NCI-H2107 treated with DMSO at 0.1 percent for 48 hours (cell line): ENCODE measurements around the gene ANKRD55.
"Not testable (repeated sequence)": the region's sequence is repeated elsewhere in the genome, so short reads cannot be mapped to it uniquely, and the experiment has no call there.

Source experiments
- DNase-seq: peaks from one replicate; lab custom pipeline; 2025; ENCODE audit not compliant: unreplicated experiment; lab: John Stamatoyannopoulos, UW

ANKRD55 gene

GRCh38 chr5:56211298-56211865 is 21.7 kb downstream of the ANKRD55 start:
- DNase-seq, result no peak

- no peak for DNase-seq
Observed at GRCh38 chr5:56208681-56209080, 24.4 kb downstream of the ANKRD55 start.

DNA sequence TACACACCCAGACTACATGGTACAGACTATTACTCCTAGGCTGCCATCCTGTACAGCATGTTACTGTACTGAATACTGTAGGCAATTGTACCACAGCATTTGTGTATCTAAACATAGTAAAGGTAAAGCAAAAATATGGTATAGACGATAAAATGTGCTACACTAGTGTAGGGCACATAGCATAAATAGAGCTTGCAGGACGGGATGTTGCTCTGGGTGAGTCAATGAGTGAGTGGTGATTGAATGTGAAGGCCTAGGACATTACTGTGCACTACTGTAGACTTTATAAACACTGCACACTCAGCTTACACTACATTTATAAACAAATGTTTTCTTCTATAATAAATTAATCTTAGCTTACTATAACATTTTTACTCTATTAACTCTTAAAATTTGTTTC is 25.6 kb downstream of the ANKRD55 start:
- DNase-seq, result no peak

- no peak for DNase-seq
Observed at GRCh38 chr5:56206126-56206910, 26.8 kb downstream of the ANKRD55 start.

- DNase-seq, result not testable (repeated sequence)
Observed at GRCh38 chr5:56203936-56204335, 29.2 kb downstream of the ANKRD55 start.

GRCh38 chr5:56202483-56202882 is 30.6 kb downstream of the ANKRD55 start:
- no peak for DNase-seq

GRCh38 chr5:56201762-56202261 is 31.3 kb downstream of the ANKRD55 start:
- not testable (repeated sequence) for DNase-seq

DNA sequence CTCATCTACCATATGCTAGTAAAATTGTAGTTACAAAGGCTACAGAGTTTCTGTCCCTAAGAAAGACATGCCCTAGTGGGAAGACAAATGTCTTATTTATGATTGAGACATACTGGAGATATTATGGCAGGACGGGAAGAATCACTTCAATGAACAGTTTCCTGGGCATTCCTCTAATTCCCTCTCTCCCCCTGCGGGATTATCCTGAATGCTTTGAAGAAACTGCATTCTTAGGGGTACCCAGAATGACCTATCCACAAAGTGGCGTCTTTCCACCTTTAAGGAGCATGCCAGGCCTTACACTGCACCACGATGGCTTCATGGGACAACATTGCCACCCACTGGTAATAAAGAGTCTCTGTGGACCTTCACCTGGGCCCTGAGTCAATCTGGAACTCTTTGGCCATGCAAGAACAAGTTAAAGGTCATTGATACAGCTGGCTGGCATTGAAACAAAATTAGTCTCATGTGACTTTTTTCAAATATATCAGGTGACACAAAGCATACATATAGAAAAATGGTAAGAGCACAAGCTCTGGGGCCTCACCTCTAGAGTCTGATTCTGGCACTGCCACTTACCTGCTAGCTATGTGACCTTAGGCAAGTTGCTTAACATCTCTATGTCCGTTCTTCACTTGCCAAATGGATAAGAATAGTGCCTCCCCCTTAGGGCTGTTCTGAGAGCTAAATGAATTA is 32.0 kb downstream of the ANKRD55 start:
- DNase-seq, result peak; percentile 13

DNA sequence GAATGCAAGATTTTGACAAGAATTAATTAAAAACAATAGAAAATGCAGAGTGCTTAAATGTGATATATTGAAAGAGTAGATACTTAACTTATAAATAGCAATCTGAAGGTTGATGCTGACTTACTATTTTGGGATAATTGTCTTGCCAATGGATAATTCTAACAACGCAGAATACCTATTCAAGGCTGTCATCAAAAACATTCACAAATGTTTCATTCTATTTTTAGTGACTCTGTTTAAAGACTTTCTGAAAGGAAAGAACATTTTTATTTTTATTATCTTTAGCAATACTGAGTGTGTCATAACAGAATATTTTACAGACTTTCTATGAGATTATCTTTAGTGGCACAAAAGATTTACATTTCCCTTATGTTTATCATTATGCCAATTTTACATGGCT is 38.1 kb downstream of the ANKRD55 start:
- DNase-seq, result no peak

DNA sequence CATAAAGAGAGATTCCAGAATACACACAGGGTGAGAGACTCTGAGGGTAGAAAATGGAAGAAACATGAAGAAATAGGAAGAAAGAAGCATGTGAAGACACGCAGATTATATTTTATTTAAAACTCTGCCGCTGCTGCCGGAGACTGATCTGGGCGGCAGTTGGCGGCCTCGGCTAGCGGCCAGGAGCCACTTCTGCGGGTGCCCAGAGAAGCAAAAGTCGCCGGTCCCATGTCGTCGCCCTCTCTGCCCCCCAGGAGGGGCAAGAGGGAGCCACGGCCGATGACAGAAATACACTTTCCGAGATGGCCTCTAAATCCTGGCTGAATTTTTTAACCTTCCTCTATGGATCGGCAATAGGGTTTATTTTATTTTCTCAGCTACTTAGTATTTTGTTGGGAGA is 40.9 kb downstream of the ANKRD55 start:
- no peak for DNase-seq

DNA sequence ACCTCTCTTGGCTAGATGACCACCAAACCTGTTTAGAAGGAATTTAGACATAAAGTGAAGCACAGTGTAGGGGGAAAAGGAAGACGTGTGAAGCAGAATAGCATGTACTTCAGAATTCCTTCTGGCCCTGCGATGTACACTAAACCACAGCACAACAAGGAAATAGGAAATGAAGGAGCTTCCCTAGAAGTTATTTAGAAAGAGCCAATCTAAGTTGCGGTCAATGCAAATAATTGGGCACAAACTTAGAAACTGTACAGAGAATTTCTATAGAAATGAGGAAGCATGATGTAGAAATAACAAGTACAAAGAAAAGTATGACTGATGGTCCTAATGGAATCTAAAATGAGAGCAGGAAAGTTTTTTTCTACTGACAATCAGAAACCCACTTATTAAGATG is 41.5 kb downstream of the ANKRD55 start:
- no peak for DNase-seq

- DNase-seq, result no peak
Observed at GRCh38 chr5:56190497-56190896, 42.6 kb downstream of the ANKRD55 start.

DNA sequence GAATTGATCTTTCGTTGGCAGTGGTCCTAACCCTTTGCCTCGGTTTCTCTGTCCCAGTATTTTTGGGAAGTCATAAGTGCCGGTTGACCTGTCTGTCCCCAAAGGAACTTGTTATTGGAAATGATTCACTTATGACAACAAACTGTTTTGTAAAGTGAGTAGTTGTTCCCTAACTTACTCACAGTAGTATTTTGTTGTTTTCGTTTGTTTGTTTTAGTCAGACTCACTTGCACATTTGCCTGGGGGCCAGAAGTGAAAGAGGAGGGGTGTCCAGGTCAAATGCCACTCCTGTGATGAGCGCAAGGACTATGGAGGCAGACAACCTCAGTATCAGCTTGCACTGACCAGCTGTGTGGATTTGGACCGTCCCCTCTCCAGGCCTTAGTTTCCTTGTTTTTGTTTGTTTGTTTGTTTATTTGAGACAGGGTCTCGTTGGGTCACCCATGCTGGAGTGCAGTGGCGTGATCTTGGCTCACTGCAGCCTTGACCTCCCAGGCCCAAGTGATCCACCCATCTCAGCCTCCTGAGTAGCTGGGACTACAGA is 47.3 kb downstream of the ANKRD55 start:
- DNase-seq, result no peak

DNA sequence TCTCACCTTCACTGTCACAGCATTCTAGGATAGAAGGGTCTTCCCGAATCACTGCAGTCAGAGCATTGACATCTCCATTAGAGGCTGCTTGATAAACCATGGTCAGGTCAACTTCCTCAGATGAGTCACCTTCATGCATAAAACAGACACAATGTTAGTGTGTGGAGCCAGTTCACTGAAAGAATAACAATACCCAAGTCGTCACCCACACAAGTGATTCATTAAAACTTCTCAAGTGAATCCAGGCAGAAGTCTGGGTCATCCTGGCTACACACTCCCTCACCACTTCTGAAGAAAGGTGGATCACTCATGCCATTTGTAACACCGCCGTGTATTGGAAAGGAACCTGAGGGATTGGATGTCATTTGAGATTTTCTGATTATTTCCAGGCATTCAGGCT is 49.6 kb downstream of the ANKRD55 start:
- no peak for DNase-seq

- no peak for DNase-seq
Observed at GRCh38 chr5:56179442-56179841, 53.7 kb downstream of the ANKRD55 start.

GRCh38 chr5:56178823-56179222 is 54.3 kb downstream of the ANKRD55 start:
- DNase-seq, result no peak

GRCh38 chr5:56176871-56177533 is 56.1 kb downstream of the ANKRD55 start:
- DNase-seq, result no peak

DNA sequence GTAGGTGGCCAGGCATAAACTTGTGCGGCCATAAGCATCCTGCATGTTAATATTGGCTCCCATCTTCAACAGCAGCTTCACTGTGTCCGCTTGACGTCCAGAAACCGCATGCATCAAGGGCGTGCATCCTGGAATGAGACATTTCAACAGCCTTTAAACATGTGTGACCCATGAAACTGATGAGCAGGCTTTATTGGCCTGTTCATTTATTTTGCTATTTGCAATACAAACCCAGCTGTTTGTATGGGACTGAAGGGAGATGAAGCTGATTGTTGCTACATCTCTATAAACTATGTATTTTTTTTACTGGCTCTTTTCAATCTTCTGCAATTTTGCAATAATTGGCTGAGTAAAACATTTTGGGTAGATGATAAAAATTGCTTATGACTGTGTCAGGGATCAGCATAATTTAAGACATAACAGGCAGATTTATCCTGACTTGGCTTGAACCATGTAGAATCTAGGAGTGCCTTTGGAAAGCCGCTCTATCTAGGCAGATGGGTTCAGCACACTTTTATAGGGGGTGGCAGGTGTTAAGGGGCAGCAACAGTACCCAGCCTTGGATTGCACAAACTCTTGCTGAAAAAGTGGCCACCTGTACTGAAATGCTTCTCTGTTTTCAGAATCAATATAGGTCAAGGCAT is 56.9 kb downstream of the ANKRD55 start:
- no peak for DNase-seq

- DNase-seq, result no peak
Observed at GRCh38 chr5:56175488-56175887, 57.6 kb downstream of the ANKRD55 start.

DNA sequence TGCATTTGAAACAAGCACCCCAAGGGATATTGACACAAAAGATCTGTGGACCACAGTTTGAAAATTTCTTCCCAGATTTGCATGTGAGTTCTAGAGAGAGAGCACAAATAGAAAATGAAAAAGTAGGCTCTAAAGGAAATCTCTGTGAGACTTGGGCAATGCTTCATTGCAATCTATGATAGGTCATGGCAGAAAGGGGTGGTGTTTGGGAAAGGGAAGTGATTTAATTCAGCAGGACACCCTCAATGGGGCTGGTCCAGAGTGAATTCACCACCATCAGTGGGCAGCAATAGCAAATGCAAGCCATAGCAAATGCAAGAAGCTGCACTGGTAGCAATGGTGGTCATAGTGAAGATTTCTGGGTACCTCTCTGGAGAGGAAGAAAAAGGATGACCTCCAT is 58.1 kb downstream of the ANKRD55 start:
- no peak for DNase-seq

GRCh38 chr5:56172241-56172640 is 60.9 kb downstream of the ANKRD55 start:
- no peak for DNase-seq
